HG03558 (cell line): ENCODE results near the gene CBLC.
"Not testable (repeated sequence)": the region's sequence is repeated elsewhere in the genome, so short reads cannot be mapped to it uniquely, and the experiment has no call there.

Source experiments
- ATAC-seq: cut with Tn5 transposase; IDR thresholded peaks from one replicate; pipeline ENCODE4 v1.9.1; 2021; ENCODE audit warnings: moderate number of reproducible peaks; ENCODE audit not compliant: unreplicated experiment; ENCODE audit errors: extremely low read depth

CBLC gene

DNA sequence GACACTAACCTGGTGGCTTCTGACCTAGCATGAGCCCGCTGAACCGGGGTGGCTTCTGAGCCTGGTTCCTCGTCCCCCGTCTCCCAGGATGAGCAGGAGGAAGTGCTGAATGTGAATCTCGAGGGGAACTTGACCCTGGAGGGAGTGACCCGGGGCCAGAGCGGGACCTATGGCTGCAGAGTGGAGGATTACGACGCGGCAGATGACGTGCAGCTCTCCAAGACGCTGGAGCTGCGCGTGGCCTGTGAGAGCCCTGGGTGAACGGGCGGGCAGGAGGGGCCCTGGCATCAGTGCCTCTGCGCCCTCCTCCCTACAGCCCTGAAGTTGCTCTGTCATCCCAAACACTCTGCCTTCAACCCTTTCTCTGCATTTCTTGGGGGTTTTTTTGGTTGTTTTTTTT, 36.8 kb downstream of the CBLC start:
- ATAC-seq, result no peak

- no peak for ATAC-seq
Observed at GRCh38 chr19:44816301-44816700, 38.6 kb downstream of the CBLC start.

GRCh38 chr19:44817725-44818465, 40.2 kb downstream of the CBLC start:
- no peak for ATAC-seq

GRCh38 chr19:44818466-44819031, 40.9 kb downstream of the CBLC start:
- ATAC-seq, result no peak

DNA sequence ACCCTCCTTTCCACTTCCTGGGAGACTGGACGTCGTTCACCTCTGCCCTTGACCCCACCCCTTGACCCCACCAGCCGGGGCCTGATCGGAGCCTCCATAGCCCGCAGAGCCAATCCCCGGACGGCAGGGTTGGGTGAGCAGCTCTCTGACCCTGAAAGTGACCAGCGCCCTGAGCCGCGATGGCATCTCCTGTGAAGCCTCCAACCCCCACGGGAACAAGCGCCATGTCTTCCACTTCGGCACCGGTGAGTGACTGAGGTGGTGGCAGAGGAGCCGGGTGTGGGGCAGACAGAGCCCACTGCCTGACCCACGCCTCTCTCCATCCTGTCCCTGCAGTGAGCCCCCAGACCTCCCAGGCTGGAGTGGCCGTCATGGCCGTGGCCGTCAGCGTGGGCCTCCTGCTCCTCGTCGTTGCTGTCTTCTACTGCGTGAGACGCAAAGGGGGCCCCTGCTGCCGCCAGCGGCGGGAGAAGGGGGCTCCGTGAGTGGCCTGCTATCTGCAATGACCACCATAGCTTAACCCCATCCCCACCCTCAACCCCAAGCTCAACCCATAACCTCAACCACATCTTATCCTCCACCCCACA, 41.6 kb downstream of the CBLC start:
- ATAC-seq, result no peak

DNA sequence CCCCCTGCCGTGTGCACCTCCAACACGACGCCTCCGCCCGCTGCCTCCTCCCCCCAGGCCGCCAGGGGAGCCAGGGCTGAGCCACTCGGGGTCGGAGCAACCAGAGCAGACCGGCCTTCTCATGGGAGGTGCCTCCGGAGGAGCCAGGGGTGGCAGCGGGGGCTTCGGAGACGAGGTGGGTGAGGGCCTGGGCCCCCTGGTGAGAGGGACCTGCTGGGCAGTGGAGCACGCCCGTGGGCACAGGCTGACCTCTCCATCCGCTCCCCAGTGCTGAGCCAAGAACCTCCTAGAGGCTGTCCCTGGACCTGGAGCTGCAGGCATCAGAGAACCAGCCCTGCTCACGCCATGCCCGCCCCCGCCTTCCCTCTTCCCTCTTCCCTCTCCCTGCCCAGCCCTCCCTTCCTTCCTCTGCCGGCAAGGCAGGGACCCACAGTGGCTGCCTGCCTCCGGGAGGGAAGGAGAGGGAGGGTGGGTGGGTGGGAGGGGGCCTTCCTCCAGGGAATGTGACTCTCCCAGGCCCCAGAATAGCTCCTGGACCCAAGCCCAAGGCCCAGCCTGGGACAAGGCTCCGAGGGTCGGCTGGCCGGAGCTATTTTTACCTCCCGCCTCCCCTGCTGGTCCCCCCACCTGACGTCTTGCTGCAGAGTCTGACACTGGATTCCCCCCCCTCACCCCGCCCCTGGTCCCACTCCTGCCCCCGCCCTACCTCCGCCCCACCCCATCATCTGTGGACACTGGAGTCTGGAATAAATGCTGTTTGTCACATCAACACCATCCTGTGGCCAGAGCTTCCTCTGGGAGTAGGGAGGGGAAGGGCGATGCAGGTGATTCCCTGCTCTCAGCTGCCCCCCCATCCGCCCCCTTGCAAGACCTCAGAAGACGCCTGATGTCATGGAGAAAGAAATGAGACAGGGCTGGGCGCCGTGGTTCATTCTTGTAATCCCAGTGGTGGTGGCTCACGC, 43.2 kb downstream of the CBLC start:
- no peak for ATAC-seq

DNA sequence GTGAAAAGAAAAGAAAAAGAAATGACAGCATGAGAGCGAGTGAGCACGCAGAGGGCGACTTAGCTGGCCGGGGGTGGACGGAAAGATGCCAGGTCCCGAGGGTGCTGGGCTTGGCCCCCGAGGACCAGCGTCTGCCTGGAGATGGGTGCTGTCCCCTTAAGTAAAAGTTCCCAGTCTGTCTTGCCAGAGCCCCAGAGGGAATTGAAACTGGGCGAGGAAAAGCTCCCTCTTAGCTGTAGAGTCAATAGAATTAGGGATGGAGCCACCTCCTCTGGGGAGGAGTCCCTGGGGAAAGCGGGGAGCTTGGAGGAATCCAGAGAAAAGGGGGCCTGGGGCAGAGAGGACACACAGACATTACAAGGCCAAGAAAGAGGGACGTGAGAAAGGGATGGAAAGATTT, 44.5 kb downstream of the CBLC start:
- ATAC-seq, result no peak

- ATAC-seq, result no peak
Observed at GRCh38 chr19:44822670-44823372, 45.1 kb downstream of the CBLC start.

GRCh38 chr19:44823373-44823698, 45.6 kb downstream of the CBLC start:
- no peak for ATAC-seq

GRCh38 chr19:44824761-44825160, 47.1 kb downstream of the CBLC start:
- ATAC-seq, result no peak

DNA sequence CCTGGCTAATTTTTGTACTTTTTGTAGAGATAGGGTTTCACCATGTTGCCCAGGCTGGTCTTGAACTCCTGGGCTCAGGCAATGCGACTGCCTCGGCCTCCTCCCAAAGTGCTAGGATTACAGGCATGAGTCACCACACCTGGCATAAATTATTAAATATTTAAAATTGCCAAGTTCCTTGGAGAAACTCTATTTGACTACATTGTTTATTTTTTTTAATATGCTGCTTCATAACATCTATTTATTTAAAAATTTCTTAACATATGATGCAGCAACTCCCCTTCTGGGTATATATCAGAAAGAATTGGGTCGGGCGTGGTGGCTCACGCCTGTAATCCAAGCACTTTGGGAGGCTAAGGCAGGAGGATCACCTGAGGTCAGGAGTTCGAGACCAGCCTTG, 55.2 kb downstream of the CBLC start:
- ATAC-seq, result not testable (repeated sequence)

DNA sequence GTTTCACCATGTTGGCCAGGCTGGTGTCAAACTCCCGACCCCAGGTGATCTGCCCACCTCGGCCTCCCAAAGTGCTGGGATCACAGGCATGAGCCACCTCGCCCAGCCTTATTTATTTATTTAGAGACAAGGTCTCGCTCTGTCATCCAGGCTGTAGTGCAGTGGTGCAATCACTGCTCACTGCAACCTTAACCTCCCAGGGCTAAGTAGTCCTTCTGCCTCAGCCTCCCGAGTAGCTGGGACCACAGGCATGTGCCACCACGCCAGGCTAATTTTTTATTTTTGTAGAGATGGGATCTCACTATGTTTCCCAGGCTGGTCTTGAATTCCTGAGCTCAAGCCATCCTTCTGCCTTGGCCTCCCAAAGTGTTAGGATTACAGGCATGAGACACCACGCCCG, 56.7 kb downstream of the CBLC start:
- not testable (repeated sequence) for ATAC-seq

DNA sequence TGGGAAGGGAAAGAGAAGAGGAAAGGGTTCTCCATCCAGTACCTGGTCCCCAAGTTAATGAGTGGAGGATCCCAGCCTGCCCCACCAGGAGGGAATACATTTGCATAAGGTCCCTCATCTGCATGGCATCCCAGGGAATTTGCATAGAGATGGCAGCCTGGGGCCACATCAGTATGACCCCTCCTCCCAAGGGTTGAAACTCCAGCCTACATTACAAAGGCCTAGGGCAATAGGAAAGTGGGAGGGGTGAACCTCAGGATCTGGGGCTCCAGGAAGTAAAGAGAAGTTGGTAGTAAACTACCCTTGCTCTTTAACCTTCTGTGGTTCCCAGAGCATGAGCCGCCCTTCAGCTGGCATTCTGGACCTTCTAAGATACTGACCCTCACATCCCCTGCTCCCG, 61.6 kb downstream of the CBLC start:
- ATAC-seq, result no peak

- no peak for ATAC-seq
Observed at GRCh38 chr19:44840811-44841210, 63.1 kb downstream of the CBLC start.

GRCh38 chr19:44841231-44841630, 63.5 kb downstream of the CBLC start:
- no peak for ATAC-seq

- ATAC-seq, result no peak
Observed at GRCh38 chr19:44845286-44845611, 67.6 kb downstream of the CBLC start.

GRCh38 chr19:44845612-44846454, 68.1 kb downstream of the CBLC start, which contains the start of gene NECTIN2:
NECTIN2 (plus strand) TSS chr19:44846297; CDS start chr19:44846526, 229 bp downstream.
- no peak for ATAC-seq

- no peak for ATAC-seq
Observed at GRCh38 chr19:44846455-44847143, 68.9 kb downstream of the CBLC start.
